OCI-LY3 (cell line): Measurements from ENCODE around the gene FBXO2.

ENCODE experiments used
- H2AFZ ChIP-seq: fragments of 200-600, 300-600 bp; shearing (Covaris generic); 2 replicates; pipeline ENCODE4 v1.6.0; 2014; ENCODE audit warnings: antibody characterized with exemption, low read depth, low read length
- H3K27ac ChIP-seq: fragments of 200-600, 300-600 bp; sonication (generic); 2 replicates; pipeline ENCODE4 v1.5.1; 2014; ENCODE audit warnings: mild to moderate bottlenecking, low read length, moderate library complexity, mixed read lengths
- H3K27me3 ChIP-seq: fragments of 200-600, 300-600 bp; sonication (generic); 2 replicates; pipeline ENCODE4 v1.6.1; 2014; ENCODE audit warnings: low read depth, low read length, mixed read lengths
- H3K36me3 ChIP-seq: fragments of 200-600, 300-600 bp; sonication (generic); replicated peaks from 2 replicates; pipeline ENCODE3; 2014; ENCODE audit warnings: low read depth, low read length, mixed read lengths
- H3K4me1 ChIP-seq: fragments of 300-600, 200-600 bp; sonication (generic); 2 replicates; pipeline ENCODE4 v1.6.1; 2014; ENCODE audit warnings: low read length, mixed read lengths
- H3K4me2 ChIP-seq: fragments of 200-600, 300-600 bp; sonication (generic); 2 replicates; pipeline ENCODE4 v1.6.1; 2014; ENCODE audit warnings: low read length, mixed read lengths
- H3K4me3 ChIP-seq: fragments of 300-600, 200-600 bp; sonication (generic); 2 replicates; pipeline ENCODE4 v1.5.1; 2014; ENCODE audit warnings: antibody characterized with exemption, mild to moderate bottlenecking, low read length, moderate library complexity
- H3K79me2 ChIP-seq: fragments of 300-600, 200-600 bp; shearing (Covaris generic); 2 replicates; pipeline ENCODE4 v1.6.1; 2014; ENCODE audit warnings: mild to moderate bottlenecking, low read length, mixed read lengths
- H3K9ac ChIP-seq: fragments of 300-600, 200-600 bp; shearing (Covaris generic); 2 replicates; pipeline ENCODE4 v1.6.0; 2014; ENCODE audit warnings: mild to moderate bottlenecking, low read length, moderate library complexity
- H3K9me3 ChIP-seq: fragments of 200-600, 300-600 bp; shearing (Covaris generic); 2 replicates; pipeline ENCODE4 v1.6.1; 2014; ENCODE audit warnings: low read length, mixed read lengths; ENCODE audit not compliant: insufficient read depth
- H4K20me1 ChIP-seq: fragments of 200-600, 300-600 bp; sonication (generic); 2 replicates; pipeline ENCODE4 v1.6.1; 2016; ENCODE audit warnings: low read length, mixed read lengths; ENCODE audit not compliant: insufficient read depth
- EZH2phosphoT487 ChIP-seq: fragments of 200-600 bp; shearing (Covaris generic); IDR thresholded peaks from 2 replicates; pipeline ENCODE4 v1.6.1; 2018; ENCODE audit warnings: antibody characterized with exemption, mixed run types, low read depth
- TF ChIP-seq, protein P1 (sequence below): fragments of 200-600, 300-600 bp; sonication (generic); IDR thresholded peaks from 2 replicates; pipeline ENCODE4 v1.5.1; 2014; ENCODE audit warnings: antibody characterized with exemption, low read length, low read depth

Gene FBXO2

DNA sequence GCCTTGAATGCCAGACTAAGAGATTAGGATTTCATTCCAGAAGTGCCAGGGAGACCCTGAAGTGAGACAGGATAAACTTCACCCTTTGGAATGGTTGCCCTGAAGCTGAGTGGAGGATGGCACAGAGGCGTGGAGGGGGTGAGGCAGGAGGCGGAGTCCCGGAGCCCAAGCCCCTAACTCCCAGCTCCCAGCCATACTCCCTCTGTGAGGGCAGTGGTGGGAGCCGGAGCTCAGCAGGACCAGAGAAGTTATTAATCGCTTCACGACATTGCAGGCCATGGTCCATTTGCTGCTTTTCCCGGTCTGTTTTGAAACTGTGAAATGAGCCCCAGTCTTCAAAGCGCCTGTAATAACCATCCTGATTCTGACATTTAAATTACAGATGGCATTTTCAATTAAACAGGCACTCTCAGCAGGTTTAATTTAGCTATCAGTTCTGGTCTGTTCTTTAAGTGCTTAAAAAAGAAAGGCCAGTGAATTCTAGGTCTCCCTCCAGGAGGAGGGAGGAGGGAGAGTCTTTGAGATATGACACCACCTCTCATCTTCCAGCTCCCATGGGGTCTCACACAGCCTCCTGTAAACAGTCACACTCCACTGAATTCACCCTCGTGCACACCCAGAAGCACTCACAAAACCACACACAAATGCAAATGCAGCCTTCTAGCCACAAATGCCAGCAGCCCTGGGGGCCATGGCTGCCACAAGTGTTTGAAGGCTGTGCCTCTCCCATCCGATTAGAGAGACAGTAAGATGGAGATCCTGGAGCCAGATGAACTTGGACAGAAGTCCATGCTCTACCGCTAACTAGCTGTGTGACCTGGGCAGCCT lies 19.6 kb downstream of the FBXO2 start:
- no peak overlapping the region for H3K4me2 ChIP-seq
- no peak for TF ChIP-seq EZH2phosphoT487
- H3K9ac ChIP-seq = no peak overlapping the region
- no peaks in the 10 kb centered on the region for H3K9me3 ChIP-seq
- no peaks in the 10 kb centered on the region for H4K20me1 ChIP-seq
- H3K4me3 ChIP-seq = no peak overlapping the region
- no peak overlapping the region for H3K27ac ChIP-seq
- H3K36me3 ChIP-seq = no peaks in the 10 kb centered on the region
- no peaks in the 10 kb centered on the region for H3K4me1 ChIP-seq
- no peaks in the 10 kb centered on the region for H3K79me2 ChIP-seq
- no peak overlapping the region for H2AFZ ChIP-seq
- no peaks in the 10 kb centered on the region; the same call in 1 of the 2 replicates for H3K27me3 ChIP-seq

DNA sequence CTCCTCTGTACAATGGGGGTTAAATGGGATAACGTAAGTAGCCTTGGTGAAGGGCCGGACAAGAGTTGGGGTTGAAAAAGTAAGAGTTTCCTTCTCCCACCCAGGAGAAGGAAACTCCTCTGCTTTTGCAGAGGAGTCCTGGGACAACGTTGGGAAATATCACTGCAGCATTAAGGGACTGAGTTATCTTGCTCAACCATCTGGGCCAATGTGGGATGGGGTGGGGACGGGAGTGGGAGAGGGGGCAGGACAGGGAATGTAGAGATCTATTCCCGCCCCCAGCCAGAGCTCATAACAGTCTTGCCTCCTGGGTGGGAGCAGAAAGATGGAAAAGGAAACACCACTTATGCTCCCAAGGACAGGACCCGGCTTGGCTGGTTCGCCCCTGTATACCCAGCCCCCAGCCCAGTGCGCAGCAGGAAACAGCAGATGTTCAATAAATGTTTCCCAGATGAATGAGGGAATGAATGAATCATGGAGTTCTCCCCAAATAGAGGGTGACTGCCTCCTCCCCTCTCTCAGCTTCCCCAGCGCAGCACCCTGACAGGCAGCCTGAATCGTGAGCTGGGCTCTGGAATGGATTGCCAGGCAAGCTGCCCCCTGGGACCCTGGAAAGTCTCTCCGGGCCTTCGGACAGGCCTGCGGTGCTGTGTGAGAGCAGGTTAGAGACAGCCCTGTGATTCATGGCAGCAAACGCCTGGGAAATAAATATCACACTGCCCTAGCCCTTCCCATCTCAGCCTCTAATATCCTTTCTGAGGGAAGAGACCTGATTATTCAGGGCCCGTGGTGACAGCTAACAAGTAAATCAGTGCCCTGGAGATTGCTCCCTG lies 24.8 kb downstream of the FBXO2 start:
- Histone ChIP-seq H3K4me2 (no peak overlapping the region), H3K4me1 (no peaks in the 10 kb centered on the region), H4K20me1 (no peaks in the 10 kb centered on the region), H3K4me3 (no peak overlapping the region), H3K27me3 (no peaks in the 10 kb centered on the region; the same call in 1 of the 2 replicates), H2AFZ (no peak overlapping the region), H3K79me2 (no peaks in the 10 kb centered on the region), H3K36me3 (no peaks in the 10 kb centered on the region), H3K9me3 (no peaks in the 10 kb centered on the region), H3K9ac (no peak overlapping the region), H3K27ac (no peak overlapping the region)
- TF ChIP-seq, protein P1, sequence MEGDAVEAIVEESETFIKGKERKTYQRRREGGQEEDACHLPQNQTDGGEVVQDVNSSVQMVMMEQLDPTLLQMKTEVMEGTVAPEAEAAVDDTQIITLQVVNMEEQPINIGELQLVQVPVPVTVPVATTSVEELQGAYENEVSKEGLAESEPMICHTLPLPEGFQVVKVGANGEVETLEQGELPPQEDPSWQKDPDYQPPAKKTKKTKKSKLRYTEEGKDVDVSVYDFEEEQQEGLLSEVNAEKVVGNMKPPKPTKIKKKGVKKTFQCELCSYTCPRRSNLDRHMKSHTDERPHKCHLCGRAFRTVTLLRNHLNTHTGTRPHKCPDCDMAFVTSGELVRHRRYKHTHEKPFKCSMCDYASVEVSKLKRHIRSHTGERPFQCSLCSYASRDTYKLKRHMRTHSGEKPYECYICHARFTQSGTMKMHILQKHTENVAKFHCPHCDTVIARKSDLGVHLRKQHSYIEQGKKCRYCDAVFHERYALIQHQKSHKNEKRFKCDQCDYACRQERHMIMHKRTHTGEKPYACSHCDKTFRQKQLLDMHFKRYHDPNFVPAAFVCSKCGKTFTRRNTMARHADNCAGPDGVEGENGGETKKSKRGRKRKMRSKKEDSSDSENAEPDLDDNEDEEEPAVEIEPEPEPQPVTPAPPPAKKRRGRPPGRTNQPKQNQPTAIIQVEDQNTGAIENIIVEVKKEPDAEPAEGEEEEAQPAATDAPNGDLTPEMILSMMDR = no peak
- TF ChIP-seq EZH2phosphoT487 = no peak

DNA sequence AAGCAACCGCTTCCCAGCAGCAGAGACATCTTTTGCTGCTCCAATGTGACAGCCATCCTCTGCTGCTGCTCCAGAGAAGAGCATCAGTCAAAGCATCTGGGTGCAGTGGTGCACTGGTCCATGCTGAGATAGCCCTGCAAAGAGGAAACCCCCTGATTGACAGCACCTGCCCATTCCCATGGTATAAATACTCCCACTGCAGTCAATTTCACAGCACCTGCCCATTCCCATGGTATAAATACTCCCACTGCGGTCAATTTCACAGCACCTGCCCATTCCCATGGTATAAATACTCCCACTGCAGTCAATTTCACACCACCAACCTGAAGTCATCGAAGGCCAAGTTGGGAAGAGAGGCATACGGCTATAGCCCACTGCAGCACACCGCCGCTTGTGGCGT lies 25.5 kb downstream of the FBXO2 start:
- Histone ChIP-seq H3K9ac (no peak overlapping the region), H4K20me1 (no peaks in the 10 kb centered on the region), H3K27me3 (no peaks in the 10 kb centered on the region; the same call in 1 of the 2 replicates), H3K9me3 (no peaks in the 10 kb centered on the region), H3K4me3 (no peak overlapping the region), H3K27ac (no peak overlapping the region), H3K4me2 (no peak overlapping the region), H3K79me2 (no peaks in the 10 kb centered on the region), H3K4me1 (no peaks in the 10 kb centered on the region), H3K36me3 (no peaks in the 10 kb centered on the region), H2AFZ (no peak overlapping the region)
- TF ChIP-seq, protein P1 = no peak
- no peak for TF ChIP-seq EZH2phosphoT487

- TF ChIP-seq, protein P1 = no peak
- TF ChIP-seq EZH2phosphoT487 = no peak
- H3K36me3 ChIP-seq = no peaks in the 10 kb centered on the region
- H3K79me2 ChIP-seq = no peaks in the 10 kb centered on the region
- H3K27ac ChIP-seq = no peak overlapping the region
- H3K4me2 ChIP-seq = no peak overlapping the region
- no peaks in the 10 kb centered on the region; the same call in 1 of the 2 replicates for H3K27me3 ChIP-seq
- no peak overlapping the region for H3K9ac ChIP-seq
- no peaks in the 10 kb centered on the region for H3K4me1 ChIP-seq
- no peaks in the 10 kb centered on the region for H4K20me1 ChIP-seq
- H3K4me3 ChIP-seq = no peak overlapping the region
- no peaks in the 10 kb centered on the region for H3K9me3 ChIP-seq
- no peak overlapping the region for H2AFZ ChIP-seq
Observed at GRCh38 chr1:11626551-11626950, 27.7 kb downstream of the FBXO2 start.
